WTC11 (cell line): ENCODE data around the gene PDCD10. TPM values are rescaled to one million over a fixed set of nuclear protein-coding genes. Genes with fewer than 3 reads are reported as not detected.

ENCODE experiments used
- ATAC-seq: fragments of 200-7000 bp; cut with Tn5 transposase; 2 replicates; pipeline ENCODE4 v1.10.0; 2021; ENCODE audit warnings: mild to moderate bottlenecking, moderate library complexity
- CTCF ChIA-PET: fragments of 300-600 bp; sonication (Branson Sonifier 250); formaldehyde crosslinking; loops from one replicate; lab custom pipeline; 2021; ENCODE audit warnings: antibody characterized with exemption; lab: Charles Lee
- POLR2A ChIA-PET: fragments of 350-600 bp; sonication (Branson Sonifier 250); formaldehyde crosslinking; loops from one replicate; lab custom pipeline; 2021; ENCODE audit warnings: antibody characterized with exemption; lab: Charles Lee
- DNase-seq: peaks from one replicate; pipeline ENCODE4 v3.0.0; 2021; ENCODE audit warnings: low spot score
- H3K27ac Mint-ChIP-seq: 2 replicates; pipeline ENCODE4 v1.8.0; 2021; ENCODE audit warnings: mixed read lengths
- H3K27me3 Mint-ChIP-seq: 2 replicates; pipeline ENCODE4 v1.8.0; 2021; ENCODE audit warnings: low read depth, mild to moderate bottlenecking, moderate library complexity, mixed read lengths
- H3K36me3 Mint-ChIP-seq: 2 replicates; pipeline ENCODE4 v1.8.0; 2021; ENCODE audit warnings: mixed read lengths
- H3K4me1 Mint-ChIP-seq: 2 replicates; pipeline ENCODE4 v1.8.0; 2022; ENCODE audit warnings: mixed read lengths
- H3K4me3 Mint-ChIP-seq: 2 replicates; pipeline ENCODE4 v1.8.0; 2021; ENCODE audit warnings: mild to moderate bottlenecking, moderate library complexity, mixed read lengths
- H3K9me3 Mint-ChIP-seq: 2 replicates; pipeline ENCODE4 v1.8.0; 2021; ENCODE audit warnings: mixed read lengths
- ATF1 ChIP-seq: sonication (generic); formaldehyde crosslinking; IDR thresholded peaks from 2 replicates; pipeline ENCODE4 v1.8.1; 2023; ENCODE audit warnings: mild to moderate bottlenecking, moderate library complexity, missing genetic modification reagents
- ETV6 ChIP-seq: sonication (generic); formaldehyde crosslinking; IDR thresholded peaks from 2 replicates; pipeline ENCODE4 v1.8.1; 2022; ENCODE audit warnings: mild to moderate bottlenecking, missing genetic modification reagents
- PRRX2 ChIP-seq: fragments of 250-450 bp; sonication (Bioruptor Pico); IDR thresholded peaks from 2 replicates; pipeline ENCODE4 v1.8.0; 2021; ENCODE audit warnings: mild to moderate bottlenecking
- SP1 ChIP-seq: sonication (generic); formaldehyde crosslinking; conservative IDR thresholded peaks from 2 replicates; pipeline ENCODE4 v1.8.1; 2022; ENCODE audit warnings: missing genetic modification reagents
- ZNF138 ChIP-seq: sonication (generic); formaldehyde crosslinking; conservative IDR thresholded peaks from 2 replicates; pipeline ENCODE4 v1.8.1; 2022; ENCODE audit warnings: mild to moderate bottlenecking, moderate library complexity, missing genetic modification reagents
- ZNF219 ChIP-seq: sonication (generic); formaldehyde crosslinking; IDR thresholded peaks from 2 replicates; pipeline ENCODE4 v1.8.0; 2023; ENCODE audit warnings: missing genetic modification reagents, mild to moderate bottlenecking, borderline replicate concordance
- total RNA-seq: library from RNA; stranded (reverse); gene quantifications from 3 replicates; pipeline ENCODE4 v1.2.3, GENCODE V29; 2021
- TF ChIP-seq, protein P1 (sequence below): fragments of 250-450 bp; sonication (Bioruptor Pico); IDR thresholded peaks from 2 replicates; pipeline ENCODE4 v1.9.0; 2021; ENCODE audit warnings: mild to moderate bottlenecking
- TF ChIP-seq, protein P2 (sequence below): sonication (generic); formaldehyde crosslinking; IDR thresholded peaks from 2 replicates; pipeline ENCODE4 v1.8.1; 2023; ENCODE audit warnings: mild to moderate bottlenecking, missing genetic modification reagents, moderate library complexity
- TF ChIP-seq, protein P3 (sequence below): sonication (generic); formaldehyde crosslinking; IDR thresholded peaks from 2 replicates; pipeline ENCODE4 v1.8.1; 2022; ENCODE audit warnings: missing genetic modification reagents, borderline replicate concordance
- TF ChIP-seq, protein P4 (sequence below): sonication (generic); formaldehyde crosslinking; IDR thresholded peaks from 2 replicates; pipeline ENCODE4 v1.8.1; 2023; ENCODE audit warnings: mild to moderate bottlenecking, missing genetic modification reagents
- TF ChIP-seq, protein P5 (sequence below): fragments of 250-450 bp; sonication (Bioruptor Pico); IDR thresholded peaks from 2 replicates; pipeline ENCODE4 v1.9.0; 2021; ENCODE audit warnings: mild to moderate bottlenecking
- TF ChIP-seq, protein P6 (sequence below): sonication (generic); formaldehyde crosslinking; IDR thresholded peaks from 2 replicates; pipeline ENCODE4 v1.8.1; 2023; ENCODE audit warnings: mild to moderate bottlenecking, moderate library complexity, missing genetic modification reagents

Gene PDCD10
- total RNA-seq, 1 experiment from 2014 or later, result 60.8 TPM

GRCh38 chr3:167733961-167734497, 663 bp downstream of the PDCD10 start:
- Mint-ChIP-seq H3K4me3 (no peak overlapping the region), H3K36me3 (no peaks in the 10 kb centered on the region), H3K4me1 (peaks cover 52% of the 10 kb centered on the region), H3K27me3 (no peaks in the 10 kb centered on the region), H3K9me3 (no peaks in the 10 kb centered on the region), H3K27ac (no peak overlapping the region)
- POLR2A ChIA-PET, result no interaction called here
- no peak for TF ChIP-seq SP1 (CRISPR knock-in tag)
- TF ChIP-seq ATF1, result no peak
- TF ChIP-seq ZNF219 (CRISPR knock-in tag), result no peak
- TF ChIP-seq, protein P1, sequence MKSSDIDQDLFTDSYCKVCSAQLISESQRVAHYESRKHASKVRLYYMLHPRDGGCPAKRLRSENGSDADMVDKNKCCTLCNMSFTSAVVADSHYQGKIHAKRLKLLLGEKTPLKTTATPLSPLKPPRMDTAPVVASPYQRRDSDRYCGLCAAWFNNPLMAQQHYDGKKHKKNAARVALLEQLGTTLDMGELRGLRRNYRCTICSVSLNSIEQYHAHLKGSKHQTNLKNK (CRISPR knock-in tag), result no peak
- TF ChIP-seq, protein P2, sequence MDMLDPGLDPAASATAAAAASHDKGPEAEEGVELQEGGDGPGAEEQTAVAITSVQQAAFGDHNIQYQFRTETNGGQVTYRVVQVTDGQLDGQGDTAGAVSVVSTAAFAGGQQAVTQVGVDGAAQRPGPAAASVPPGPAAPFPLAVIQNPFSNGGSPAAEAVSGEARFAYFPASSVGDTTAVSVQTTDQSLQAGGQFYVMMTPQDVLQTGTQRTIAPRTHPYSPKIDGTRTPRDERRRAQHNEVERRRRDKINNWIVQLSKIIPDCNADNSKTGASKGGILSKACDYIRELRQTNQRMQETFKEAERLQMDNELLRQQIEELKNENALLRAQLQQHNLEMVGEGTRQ (CRISPR knock-in tag), result no peak
- TF ChIP-seq, protein P3, sequence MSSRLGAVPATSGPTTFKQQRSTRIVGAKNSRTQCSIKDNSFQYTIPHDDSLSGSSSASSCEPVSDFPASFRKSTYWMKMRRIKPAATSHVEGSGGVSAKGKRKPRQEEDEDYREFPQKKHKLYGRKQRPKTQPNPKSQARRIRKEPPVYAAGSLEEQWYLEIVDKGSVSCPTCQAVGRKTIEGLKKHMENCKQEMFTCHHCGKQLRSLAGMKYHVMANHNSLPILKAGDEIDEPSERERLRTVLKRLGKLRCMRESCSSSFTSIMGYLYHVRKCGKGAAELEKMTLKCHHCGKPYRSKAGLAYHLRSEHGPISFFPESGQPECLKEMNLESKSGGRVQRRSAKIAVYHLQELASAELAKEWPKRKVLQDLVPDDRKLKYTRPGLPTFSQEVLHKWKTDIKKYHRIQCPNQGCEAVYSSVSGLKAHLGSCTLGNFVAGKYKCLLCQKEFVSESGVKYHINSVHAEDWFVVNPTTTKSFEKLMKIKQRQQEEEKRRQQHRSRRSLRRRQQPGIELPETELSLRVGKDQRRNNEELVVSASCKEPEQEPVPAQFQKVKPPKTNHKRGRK, result 0 out of 2 replicates have a peak, but pooled peaks have one; percentile 31
- no peak for TF ChIP-seq ZNF138 (CRISPR knock-in tag)
- no peak for TF ChIP-seq ETV6 (CRISPR knock-in tag)
- ATAC-seq (no peak), DNase-seq (no peak)
- CTCF ChIA-PET, result no interaction called here

DNA sequence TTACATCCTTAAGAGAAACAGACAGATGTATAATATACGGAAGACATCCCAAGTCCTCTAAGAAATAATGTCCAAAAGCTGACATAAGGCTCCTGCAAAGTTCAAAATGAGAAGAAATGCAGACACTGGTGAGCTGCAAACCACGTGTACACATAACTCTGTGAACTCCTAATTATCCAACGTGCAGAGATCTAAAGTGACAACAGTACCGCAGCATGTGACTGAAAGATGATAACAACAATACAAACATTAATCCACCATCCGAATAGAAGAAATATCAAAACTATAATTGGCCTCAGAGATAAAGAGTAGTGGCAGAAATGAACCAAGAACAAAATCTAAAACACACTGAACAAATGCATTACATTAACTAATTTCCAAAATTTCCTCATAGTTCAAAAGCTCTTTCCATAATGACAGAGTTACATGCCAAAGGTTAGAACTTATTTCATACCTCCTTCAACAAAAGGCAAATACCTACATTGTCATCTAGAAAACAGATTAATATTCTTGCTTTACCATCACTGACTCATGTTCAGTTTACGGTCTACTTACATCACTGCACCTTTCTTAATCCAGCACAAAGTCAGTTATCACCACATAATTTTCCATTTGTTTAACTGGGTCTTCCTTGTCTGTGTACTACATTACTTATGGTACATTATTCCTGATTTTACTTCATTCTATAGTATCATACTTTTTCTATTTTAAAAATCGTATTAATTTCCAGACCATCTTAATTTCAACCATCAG, 2.2 kb downstream of the PDCD10 start:
- Mint-ChIP-seq H3K4me3 (no peak overlapping the region), H3K36me3 (no peaks in the 10 kb centered on the region), H3K27ac (no peak overlapping the region), H3K27me3 (no peaks in the 10 kb centered on the region), H3K4me1 (peaks cover 60% of the 10 kb centered on the region), H3K9me3 (no peaks in the 10 kb centered on the region)
- ChIA-PET POLR2A (no interaction called here), CTCF (no interaction called here)
- ATAC-seq (no peak), DNase-seq (no peak)
- no peak for TF ChIP-seq PRRX2 (CRISPR knock-in tag)
- TF ChIP-seq, protein P4, sequence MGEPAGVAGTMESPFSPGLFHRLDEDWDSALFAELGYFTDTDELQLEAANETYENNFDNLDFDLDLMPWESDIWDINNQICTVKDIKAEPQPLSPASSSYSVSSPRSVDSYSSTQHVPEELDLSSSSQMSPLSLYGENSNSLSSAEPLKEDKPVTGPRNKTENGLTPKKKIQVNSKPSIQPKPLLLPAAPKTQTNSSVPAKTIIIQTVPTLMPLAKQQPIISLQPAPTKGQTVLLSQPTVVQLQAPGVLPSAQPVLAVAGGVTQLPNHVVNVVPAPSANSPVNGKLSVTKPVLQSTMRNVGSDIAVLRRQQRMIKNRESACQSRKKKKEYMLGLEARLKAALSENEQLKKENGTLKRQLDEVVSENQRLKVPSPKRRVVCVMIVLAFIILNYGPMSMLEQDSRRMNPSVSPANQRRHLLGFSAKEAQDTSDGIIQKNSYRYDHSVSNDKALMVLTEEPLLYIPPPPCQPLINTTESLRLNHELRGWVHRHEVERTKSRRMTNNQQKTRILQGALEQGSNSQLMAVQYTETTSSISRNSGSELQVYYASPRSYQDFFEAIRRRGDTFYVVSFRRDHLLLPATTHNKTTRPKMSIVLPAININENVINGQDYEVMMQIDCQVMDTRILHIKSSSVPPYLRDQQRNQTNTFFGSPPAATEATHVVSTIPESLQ (CRISPR knock-in tag), result no peak
- TF ChIP-seq, protein P5, sequence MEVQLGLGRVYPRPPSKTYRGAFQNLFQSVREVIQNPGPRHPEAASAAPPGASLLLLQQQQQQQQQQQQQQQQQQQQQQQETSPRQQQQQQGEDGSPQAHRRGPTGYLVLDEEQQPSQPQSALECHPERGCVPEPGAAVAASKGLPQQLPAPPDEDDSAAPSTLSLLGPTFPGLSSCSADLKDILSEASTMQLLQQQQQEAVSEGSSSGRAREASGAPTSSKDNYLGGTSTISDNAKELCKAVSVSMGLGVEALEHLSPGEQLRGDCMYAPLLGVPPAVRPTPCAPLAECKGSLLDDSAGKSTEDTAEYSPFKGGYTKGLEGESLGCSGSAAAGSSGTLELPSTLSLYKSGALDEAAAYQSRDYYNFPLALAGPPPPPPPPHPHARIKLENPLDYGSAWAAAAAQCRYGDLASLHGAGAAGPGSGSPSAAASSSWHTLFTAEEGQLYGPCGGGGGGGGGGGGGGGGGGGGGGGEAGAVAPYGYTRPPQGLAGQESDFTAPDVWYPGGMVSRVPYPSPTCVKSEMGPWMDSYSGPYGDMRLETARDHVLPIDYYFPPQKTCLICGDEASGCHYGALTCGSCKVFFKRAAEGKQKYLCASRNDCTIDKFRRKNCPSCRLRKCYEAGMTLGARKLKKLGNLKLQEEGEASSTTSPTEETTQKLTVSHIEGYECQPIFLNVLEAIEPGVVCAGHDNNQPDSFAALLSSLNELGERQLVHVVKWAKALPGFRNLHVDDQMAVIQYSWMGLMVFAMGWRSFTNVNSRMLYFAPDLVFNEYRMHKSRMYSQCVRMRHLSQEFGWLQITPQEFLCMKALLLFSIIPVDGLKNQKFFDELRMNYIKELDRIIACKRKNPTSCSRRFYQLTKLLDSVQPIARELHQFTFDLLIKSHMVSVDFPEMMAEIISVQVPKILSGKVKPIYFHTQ (CRISPR knock-in tag), result no peak
- TF ChIP-seq, protein P6, sequence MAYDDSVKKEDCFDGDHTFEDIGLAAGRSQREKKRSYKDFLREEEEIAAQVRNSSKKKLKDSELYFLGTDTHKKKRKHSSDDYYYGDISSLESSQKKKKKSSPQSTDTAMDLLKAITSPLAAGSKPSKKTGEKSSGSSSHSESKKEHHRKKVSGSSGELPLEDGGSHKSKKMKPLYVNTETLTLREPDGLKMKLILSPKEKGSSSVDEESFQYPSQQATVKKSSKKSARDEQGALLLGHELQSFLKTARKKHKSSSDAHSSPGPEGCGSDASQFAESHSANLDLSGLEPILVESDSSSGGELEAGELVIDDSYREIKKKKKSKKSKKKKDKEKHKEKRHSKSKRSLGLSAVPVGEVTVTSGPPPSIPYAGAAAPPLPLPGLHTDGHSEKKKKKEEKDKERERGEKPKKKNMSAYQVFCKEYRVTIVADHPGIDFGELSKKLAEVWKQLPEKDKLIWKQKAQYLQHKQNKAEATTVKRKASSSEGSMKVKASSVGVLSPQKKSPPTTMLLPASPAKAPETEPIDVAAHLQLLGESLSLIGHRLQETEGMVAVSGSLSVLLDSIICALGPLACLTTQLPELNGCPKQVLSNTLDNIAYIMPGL (CRISPR knock-in tag), result no peak
- no peak for TF ChIP-seq ETV6 (CRISPR knock-in tag)
